ENCODE results near the gene PHYKPL.

DNA sequence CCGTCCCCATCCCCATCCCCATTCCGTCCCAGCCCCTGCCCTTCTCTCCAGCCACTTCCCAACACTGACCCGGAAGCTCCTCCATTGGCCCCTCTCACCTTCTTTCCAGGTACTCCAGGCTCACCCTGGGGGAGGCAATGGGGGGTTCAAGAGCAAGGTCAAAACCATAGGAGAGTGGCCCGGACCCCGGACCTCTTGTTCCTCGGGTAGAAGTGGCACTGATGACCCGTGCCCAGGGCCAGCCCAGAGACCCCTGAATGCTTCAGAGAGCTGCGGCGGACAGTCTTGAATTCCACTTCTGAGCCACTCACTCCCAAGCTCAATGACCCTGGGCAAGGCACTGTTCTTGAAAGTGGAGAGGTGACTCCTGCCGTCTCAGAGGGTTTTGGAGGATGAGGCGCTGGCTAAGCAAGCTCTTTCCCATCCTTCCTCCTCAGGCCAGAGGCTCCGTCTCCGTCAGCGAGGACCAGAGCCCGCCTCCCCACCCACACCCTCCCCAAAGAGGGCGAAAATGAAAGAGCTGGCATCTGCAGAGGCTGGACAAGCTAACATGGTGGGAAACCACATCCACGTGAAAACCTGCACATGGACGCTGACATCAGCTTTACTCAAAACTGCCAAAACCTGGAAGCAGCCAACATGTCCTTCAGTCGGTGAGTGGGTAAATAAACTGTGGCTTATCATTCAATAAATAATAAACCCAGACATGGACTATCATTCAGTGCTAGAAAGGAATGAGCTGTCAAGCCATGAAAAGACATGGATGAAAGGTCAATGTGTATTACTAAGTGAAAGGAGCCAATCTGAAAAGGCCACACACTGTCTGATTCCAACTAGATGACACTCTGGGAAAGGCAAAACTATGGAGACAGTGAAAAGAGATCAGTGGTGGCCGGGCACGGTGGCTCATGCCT lies 27.3 kb upstream of the PHYKPL start:
- TF ChIP-seq, protein P1, sequence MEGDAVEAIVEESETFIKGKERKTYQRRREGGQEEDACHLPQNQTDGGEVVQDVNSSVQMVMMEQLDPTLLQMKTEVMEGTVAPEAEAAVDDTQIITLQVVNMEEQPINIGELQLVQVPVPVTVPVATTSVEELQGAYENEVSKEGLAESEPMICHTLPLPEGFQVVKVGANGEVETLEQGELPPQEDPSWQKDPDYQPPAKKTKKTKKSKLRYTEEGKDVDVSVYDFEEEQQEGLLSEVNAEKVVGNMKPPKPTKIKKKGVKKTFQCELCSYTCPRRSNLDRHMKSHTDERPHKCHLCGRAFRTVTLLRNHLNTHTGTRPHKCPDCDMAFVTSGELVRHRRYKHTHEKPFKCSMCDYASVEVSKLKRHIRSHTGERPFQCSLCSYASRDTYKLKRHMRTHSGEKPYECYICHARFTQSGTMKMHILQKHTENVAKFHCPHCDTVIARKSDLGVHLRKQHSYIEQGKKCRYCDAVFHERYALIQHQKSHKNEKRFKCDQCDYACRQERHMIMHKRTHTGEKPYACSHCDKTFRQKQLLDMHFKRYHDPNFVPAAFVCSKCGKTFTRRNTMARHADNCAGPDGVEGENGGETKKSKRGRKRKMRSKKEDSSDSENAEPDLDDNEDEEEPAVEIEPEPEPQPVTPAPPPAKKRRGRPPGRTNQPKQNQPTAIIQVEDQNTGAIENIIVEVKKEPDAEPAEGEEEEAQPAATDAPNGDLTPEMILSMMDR (IDR thresholded peaks at IDR 0.05), result no peak
- TF ChIP-seq EZH2 (IDR thresholded peaks at IDR 0.05; ENCODE audit: borderline replicate concordance, insufficient read depth, low read depth, low read length, poor library complexity, severe bottlenecking), result no peak

All from B cell (primary cell).